H1 (cell line): ENCODE results near the gene ESYT1.

Source experiments
- CBX8 ChIP-seq: fragments of 300-800, 300-1000 bp; sonication (generic); IDR thresholded peaks from 2 replicates; pipeline ENCODE4 v1.7.1; 2016; ENCODE audit warnings: low read depth, low read length, borderline replicate concordance
- CHD2 ChIP-seq: IDR thresholded peaks from 2 replicates; pipeline ENCODE4 v1.6.1; 2012; ENCODE audit warnings: low read length, improper control_type of control experiment
- CTCF ChIP-seq, 3 experiments: IDR thresholded peaks; 1 replicate in 2 of 3; 2 replicates in 1 of 3; pipeline versions ENCODE4 v1.5.1 to v1.6.1; 2011; ENCODE audit warnings: low read length in 3 of 3, mild to moderate bottlenecking in 3 of 3, inconsistent platforms in 2 of 3, low read depth in 1 of 3, moderate library complexity in 1 of 3; ENCODE audit not compliant: insufficient read depth in 1 of 3; ENCODE audit errors: control extremely low read depth in 1 of 3
- EZH2 ChIP-seq: fragments of 200-600 bp; sonication (generic); IDR thresholded peaks from 2 replicates; pipeline ENCODE4 v1.7.1; 2012; ENCODE audit warnings: low read depth, mild to moderate bottlenecking, moderate library complexity, low read length, inconsistent platforms; ENCODE audit not compliant: severe bottlenecking
- HDAC6 ChIP-seq: IDR thresholded peaks from one replicate; pipeline ENCODE4 v1.7.1; 2012; ENCODE audit warnings: low read depth, mild to moderate bottlenecking, inconsistent platforms, low read length, moderate library complexity
- JUND ChIP-seq: IDR thresholded peaks from 2 replicates; pipeline ENCODE4 v1.6.1; 2011; ENCODE audit warnings: mild to moderate bottlenecking, improper control_type of control experiment, low read length
- NRF1 ChIP-seq: IDR thresholded peaks from 2 replicates; pipeline ENCODE4 v1.6.1; 2011; ENCODE audit warnings: mild to moderate bottlenecking, low read depth, low read length, improper control_type of control experiment
- POLR2AphosphoS5 ChIP-seq: IDR thresholded peaks from 2 replicates; pipeline ENCODE4 v1.6.1; 2011; ENCODE audit warnings: low read depth, low read length
- RAD21 ChIP-seq, 2 experiments: IDR thresholded peaks in 1 of 2; conservative IDR thresholded peaks in 1 of 2; 2 replicates each; pipeline ENCODE4 v1.6.1; 2011; ENCODE audit warnings: low read depth in 2 of 2, low read length in 2 of 2, improper control_type of control experiment in 1 of 2, inconsistent platforms in 1 of 2, mild to moderate bottlenecking in 1 of 2, moderate library complexity in 1 of 2
- TAF1 ChIP-seq: IDR thresholded peaks from 2 replicates; pipeline ENCODE4 v1.6.1; 2011; ENCODE audit warnings: mild to moderate bottlenecking, low read depth, low read length
- TBP ChIP-seq: IDR thresholded peaks from 2 replicates; pipeline ENCODE4 v1.6.1; 2011; ENCODE audit warnings: low read depth, low read length, improper control_type of control experiment

- TF ChIP-seq CTCF (IDR thresholded peaks at IDR 0.05; ENCODE audit: control extremely low read depth in 1 of 3, insufficient read depth in 1 of 3, low read depth in 1 of 3, low read length in 3 of 3) (no peak), HDAC6 (no peak), POLR2AphosphoS5 (peak; percentile 93), EZH2 (no peak), TBP (no peak), TAF1 (no peak), RAD21 (IDR thresholded peaks at IDR 0.05 in 1 of 2, conservative IDR thresholded peaks at IDR 0.05 in 1 of 2; ENCODE audit: low read depth in 2 of 2, low read length in 2 of 2) (no peak), CBX8 (no peak), CHD2 (no peak), NRF1 (no peak), JUND (no peak)
Measured at GRCh38 chr12:56160894-56161689, 33.0 kb downstream of the ESYT1 start.
